NCI-H748 treated with DMSO at 0.1 percent for 48 hours (cell line): ENCODE results near the gene HBP1.
"Not testable (repeated sequence)": the region's sequence is repeated elsewhere in the genome, so short reads cannot be mapped to it uniquely, and the experiment has no call there.

Source experiments
- DNase-seq: peaks from one replicate; lab custom pipeline; 2025; lab: John Stamatoyannopoulos, UW

HBP1 gene

GRCh38 chr7:107155726-107156125 lies 13.1 kb upstream of the HBP1 start:
- DNase-seq = not testable (repeated sequence)

- no peak for DNase-seq
These were observed 11.7 kb upstream of the HBP1 start for GRCh38 chr7:107157091-107157490.

GRCh38 chr7:107158028-107158427 lies 10.8 kb upstream of the HBP1 start:
- no peak for DNase-seq

GRCh38 chr7:107160389-107160788 lies 8.4 kb upstream of the HBP1 start:
- no peak for DNase-seq

GRCh38 chr7:107161415-107161814 lies 7.4 kb upstream of the HBP1 start:
- DNase-seq = no peak

GRCh38 chr7:107162475-107162874 lies 6.3 kb upstream of the HBP1 start:
- no peak for DNase-seq

- no peak for DNase-seq
These were observed 4.7 kb upstream of the HBP1 start for GRCh38 chr7:107164092-107164491.

- DNase-seq = no peak
These were observed 3.5 kb upstream of the HBP1 start for GRCh38 chr7:107165341-107165740.

- no peak for DNase-seq
These were observed 1.9 kb upstream of the HBP1 start for GRCh38 chr7:107166736-107167426.

GRCh38 chr7:107167483-107168232 lies 1.1 kb upstream of the HBP1 start:
- DNase-seq = peak; percentile 56

- peak; percentile 94 for DNase-seq
These were observed 582 bp downstream of the HBP1 start for GRCh38 chr7:107169120-107170050.

- peak; percentile 56 for DNase-seq
These were observed 1.5 kb downstream of the HBP1 start for GRCh38 chr7:107170051-107170915.

- no peak for DNase-seq
These were observed 2.7 kb downstream of the HBP1 start for GRCh38 chr7:107171496-107171895.

GRCh38 chr7:107172276-107173032 lies 3.7 kb downstream of the HBP1 start:
- no peak for DNase-seq

GRCh38 chr7:107173191-107173590 lies 4.4 kb downstream of the HBP1 start:
- DNase-seq = peak; percentile 32

GRCh38 chr7:107173691-107174406 lies 5.0 kb downstream of the HBP1 start:
- no peak for DNase-seq

- no peak for DNase-seq
These were observed 10.7 kb downstream of the HBP1 start for GRCh38 chr7:107179326-107180164.

GRCh38 chr7:107180378-107180777 lies 11.6 kb downstream of the HBP1 start:
- DNase-seq = no peak

- no peak for DNase-seq
These were observed 12.4 kb downstream of the HBP1 start for GRCh38 chr7:107181172-107181571.
